Gastroesophageal sphincter (tissue), 4 donors: ENCODE results near the gene ACTL8. TPM values are rescaled to one million over a fixed set of nuclear protein-coding genes. Genes with fewer than 3 reads are reported as not detected.

Experiments
- ATAC-seq: fragments of 150-250 bp; one replicate; pipeline ENCODE4 v1.9.1; 2016; ENCODE audit warnings: mild to moderate bottlenecking, moderate library complexity
- H3K27ac ChIP-seq, 4 donors: fragments of 200-600 bp; sonication (generic) in 3 of 4; 1 replicate in 3 of 4; 2 replicates in 1 of 4; pipeline ENCODE4 v1.5.1; 2016 to 2019
- H3K27me3 ChIP-seq: fragments of 200-600 bp; sonication (generic); one replicate; pipeline ENCODE4 v1.5.1; 2019
- H3K36me3 ChIP-seq, 2 donors: fragments of 200-600 bp; sonication (generic); one replicate each; pipeline ENCODE4 v1.5.1; 2019; ENCODE audit warnings: control low read depth in 1 of 2
- H3K4me1 ChIP-seq, 3 donors: fragments of 200-600 bp; sonication (generic); 1 replicate in 2 of 3; 2 replicates in 1 of 3; pipeline ENCODE4 v1.5.1; 2016 to 2019; ENCODE audit warnings: control low read depth in 2 of 3
- H3K4me3 ChIP-seq, 2 donors: fragments of 200-600 bp; sonication (generic); one replicate each; pipeline ENCODE4 v1.5.1; 2019; ENCODE audit warnings: mild to moderate bottlenecking in 1 of 2, moderate library complexity in 1 of 2
- H3K9me3 ChIP-seq, 3 donors: fragments of 200-600 bp; sonication (generic); one replicate each; pipeline ENCODE4 v1.5.1; 2017 to 2019; ENCODE audit warnings: control low read depth in 2 of 3
- CTCF ChIP-seq, 4 experiments: fragments of 200-600 bp in 2 of 4; fragments of 450-650 bp in 2 of 4; sonication (generic) in 1 of 4; IDR thresholded peaks; one replicate each; pipeline ENCODE4 v1.5.1; 2017 to 2019; ENCODE audit warnings: antibody characterized with exemption in 4 of 4, mild to moderate bottlenecking in 2 of 4, moderate library complexity in 2 of 4
- EP300 ChIP-seq: sonication (generic); formaldehyde crosslinking; IDR thresholded peaks from one replicate; pipeline ENCODE4 v1.6.1; 2017; ENCODE audit warnings: antibody characterized with exemption, mild to moderate bottlenecking
- POLR2A ChIP-seq, 2 donors: fragments of 450-650 bp; IDR thresholded peaks; one replicate each; pipeline ENCODE4 v1.6.1; 2017; ENCODE audit warnings: antibody characterized with exemption in 2 of 2, mild to moderate bottlenecking in 2 of 2, moderate library complexity in 1 of 2
- POLR2AphosphoS5 ChIP-seq: sonication (generic); formaldehyde crosslinking; IDR thresholded peaks from one replicate; pipeline ENCODE4 v1.6.1; 2017; ENCODE audit warnings: antibody characterized with exemption
- WGBS, 2 donors: methylation state at CpG; one replicate each; pipeline ENCODE4 v1.1.5; 2018; ENCODE audit warnings: low coverage in 1 of 2; 5-methylcytosine and 5-hydroxymethylcytosine counted together
- total RNA-seq, 4 donors: library from RNA; depleted of rRNA; stranded (reverse); fragments of >200 nt; gene quantifications; one replicate each; pipeline ENCODE4 v1.1.0, GENCODE V29; 2016

ACTL8 gene
- total RNA-seq, 4 donors from 2014 or later, result not detected

GRCh38 chr1:17711941-17712340, 43.2 kb upstream of the ACTL8 start:
- 71 to 82% methylated on average over 5 of the region's 5 CpGs for WGBS, 2 donors
- H3K36me3 ChIP-seq, result no peaks in the 10 kb centered on the region

GRCh38 chr1:17713993-17714392, 41.1 kb upstream of the ACTL8 start:
- Histone ChIP-seq H3K4me3 (no peak overlapping the region), H3K27me3 (peaks cover 12% of the 10 kb centered on the region), H3K36me3 (no peaks in the 10 kb centered on the region), H3K9me3 (peaks cover 0 to 15% (median 0%) of the 10 kb centered on the region in 3 donors), H3K27ac (no peak overlapping the region), H3K4me1 (no peaks in the 10 kb centered on the region)
- ATAC-seq, result no peak
- TF ChIP-seq CTCF (IDR thresholded peaks at IDR 0.05) (no peak), EP300 (no peak), POLR2A (IDR thresholded peaks at IDR 0.05) (no peak), POLR2AphosphoS5 (no peak)
- no CpG with 5 or more reads among the region's 5 CpGs for WGBS, 2 donors

More at GRCh38 chr1:17711941-17712340, 43.2 kb upstream of the ACTL8 start:
- no peaks in the 10 kb centered on the region for H3K4me1 ChIP-seq
- H3K27ac ChIP-seq, result no peak overlapping the region
- H3K4me3 ChIP-seq, result no peak overlapping the region
- ATAC-seq, result no peak
- no peaks in the 10 kb centered on the region for H3K27me3 ChIP-seq
- peaks cover 0 to 15% (median 0%) of the 10 kb centered on the region in 3 donors for H3K9me3 ChIP-seq
- TF ChIP-seq CTCF (IDR thresholded peaks at IDR 0.05) (no peak), POLR2AphosphoS5 (no peak), POLR2A (IDR thresholded peaks at IDR 0.05) (no peak), EP300 (no peak)

- 57 to 100% methylated on average over 2 to 4 of the region's 25 CpGs for WGBS, 2 donors
- ATAC-seq, result no peak
- no peak overlapping the region for H3K4me3 ChIP-seq
- no peaks in the 10 kb centered on the region for H3K36me3 ChIP-seq
- TF ChIP-seq CTCF (IDR thresholded peaks at IDR 0.05), result no peak
- TF ChIP-seq POLR2A (IDR thresholded peaks at IDR 0.05), result no peak
- no peak for TF ChIP-seq EP300
- no peak for TF ChIP-seq POLR2AphosphoS5
- H3K27ac ChIP-seq, result no peak overlapping the region
- H3K4me1 ChIP-seq, result no peaks in the 10 kb centered on the region
- H3K9me3 ChIP-seq, result no peaks in the 10 kb centered on the region
- H3K27me3 ChIP-seq, result peaks cover 12% of the 10 kb centered on the region
Measured at GRCh38 chr1:17717594-17718535, 37.3 kb upstream of the ACTL8 start.

- peaks cover 20% of the 10 kb centered on the region for H3K27me3 ChIP-seq
- no peaks in the 10 kb centered on the region for H3K9me3 ChIP-seq
- no peaks in the 10 kb centered on the region for H3K36me3 ChIP-seq
- WGBS, 2 donors, result no CpG with 5 or more reads among the region's 5 CpGs
- no peak for ATAC-seq
- H3K4me3 ChIP-seq, result no peak overlapping the region
- H3K27ac ChIP-seq, result no peak overlapping the region
- H3K4me1 ChIP-seq, result no peaks in the 10 kb centered on the region
- TF ChIP-seq POLR2A (IDR thresholded peaks at IDR 0.05) (no peak), EP300 (no peak), POLR2AphosphoS5 (no peak), CTCF (IDR thresholded peaks at IDR 0.05) (no peak)
Measured at GRCh38 chr1:17719874-17720273, 35.3 kb upstream of the ACTL8 start.

- WGBS, 2 donors, result 90 to 94% methylated on average over 2 of the region's 2 CpGs
- no peak for TF ChIP-seq POLR2AphosphoS5
- TF ChIP-seq CTCF (IDR thresholded peaks at IDR 0.05), result no peak
- no peak for TF ChIP-seq POLR2A (IDR thresholded peaks at IDR 0.05)
- TF ChIP-seq EP300, result no peak
- Histone ChIP-seq H3K9me3 (no peaks in the 10 kb centered on the region), H3K4me3 (no peak overlapping the region), H3K27ac (no peak overlapping the region), H3K4me1 (no peaks in the 10 kb centered on the region), H3K27me3 (peaks cover 31% of the 10 kb centered on the region), H3K36me3 (no peaks in the 10 kb centered on the region)
- ATAC-seq, result no peak
Measured at GRCh38 chr1:17721444-17721843, 33.7 kb upstream of the ACTL8 start.
